Neutrophil (primary cell): Measurements from ENCODE around the gene CALN1.
"Not testable (repeated sequence)": the region's sequence is repeated elsewhere in the genome, so short reads cannot be mapped to it uniquely, and the experiment has no call there.

ENCODE experiments used
- H3K27ac ChIP-seq: fragments of 200-600 bp; sonication (generic); 2 replicates; pipeline ENCODE4 v1.5.1; 2016; ENCODE audit warnings: mild to moderate bottlenecking, moderate library complexity
- H3K27me3 ChIP-seq: fragments of 200-600 bp; sonication (generic); 2 replicates; pipeline ENCODE4 v1.6.0; 2016; ENCODE audit warnings: mild to moderate bottlenecking
- H3K36me3 ChIP-seq: fragments of 200-600 bp; sonication (generic); 2 replicates; pipeline ENCODE4 v1.5.1; 2017
- H3K4me1 ChIP-seq, 2 experiments: fragments of 200-600 bp in 1 of 2; sonication (generic) in 1 of 2; 1 replicate in 1 of 2; 2 replicates in 1 of 2; pipeline versions ENCODE4 v1.5.1 to v1.6.1; 2013 to 2016; ENCODE audit warnings: low read depth in 1 of 2, low read length in 1 of 2, mild to moderate bottlenecking in 1 of 2, moderate library complexity in 1 of 2; ENCODE audit not compliant: control insufficient read depth in 1 of 2, insufficient read depth in 1 of 2
- H3K4me3 ChIP-seq, 2 experiments: fragments of 200-600 bp in 1 of 2; sonication (generic) in 1 of 2; 1 replicate in 1 of 2; 2 replicates in 1 of 2; pipeline ENCODE4 v1.5.1; 2013 to 2016; ENCODE audit warnings: low read depth in 1 of 2, low read length in 1 of 2, mild to moderate bottlenecking in 1 of 2, moderate library complexity in 1 of 2
- H3K9me3 ChIP-seq: fragments of 200-600 bp; sonication (generic); 2 replicates; pipeline ENCODE4 v1.5.1; 2016
- TF ChIP-seq, protein P1 (sequence below): fragments of 200-600 bp; sonication (generic); IDR thresholded peaks from 2 replicates; pipeline ENCODE4 v1.5.1; 2016; ENCODE audit warnings: antibody characterized with exemption

Gene CALN1

GRCh38 chr7:71925663-71926062 is 486.5 kb downstream of the CALN1 start:
- no peak overlapping the region for H3K27ac ChIP-seq
- H3K4me3 ChIP-seq, result no peak overlapping the region
- peaks cover 4% of the 10 kb centered on the region for H3K9me3 ChIP-seq
- no peaks in the 10 kb centered on the region for H3K4me1 ChIP-seq
- no peaks in the 10 kb centered on the region for H3K36me3 ChIP-seq
- TF ChIP-seq, protein P1, sequence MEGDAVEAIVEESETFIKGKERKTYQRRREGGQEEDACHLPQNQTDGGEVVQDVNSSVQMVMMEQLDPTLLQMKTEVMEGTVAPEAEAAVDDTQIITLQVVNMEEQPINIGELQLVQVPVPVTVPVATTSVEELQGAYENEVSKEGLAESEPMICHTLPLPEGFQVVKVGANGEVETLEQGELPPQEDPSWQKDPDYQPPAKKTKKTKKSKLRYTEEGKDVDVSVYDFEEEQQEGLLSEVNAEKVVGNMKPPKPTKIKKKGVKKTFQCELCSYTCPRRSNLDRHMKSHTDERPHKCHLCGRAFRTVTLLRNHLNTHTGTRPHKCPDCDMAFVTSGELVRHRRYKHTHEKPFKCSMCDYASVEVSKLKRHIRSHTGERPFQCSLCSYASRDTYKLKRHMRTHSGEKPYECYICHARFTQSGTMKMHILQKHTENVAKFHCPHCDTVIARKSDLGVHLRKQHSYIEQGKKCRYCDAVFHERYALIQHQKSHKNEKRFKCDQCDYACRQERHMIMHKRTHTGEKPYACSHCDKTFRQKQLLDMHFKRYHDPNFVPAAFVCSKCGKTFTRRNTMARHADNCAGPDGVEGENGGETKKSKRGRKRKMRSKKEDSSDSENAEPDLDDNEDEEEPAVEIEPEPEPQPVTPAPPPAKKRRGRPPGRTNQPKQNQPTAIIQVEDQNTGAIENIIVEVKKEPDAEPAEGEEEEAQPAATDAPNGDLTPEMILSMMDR, result no peak
- H3K27me3 ChIP-seq, result no peaks in the 10 kb centered on the region

- H3K4me1 ChIP-seq, H3K4me3 ChIP-seq, H3K9me3 ChIP-seq, H3K36me3 ChIP-seq, H3K27ac ChIP-seq, H3K27me3 ChIP-seq: not testable (repeated sequence)
Measured at GRCh38 chr7:71914204-71914603, 497.9 kb downstream of the CALN1 start.

GRCh38 chr7:71912476-71912875 is 499.7 kb downstream of the CALN1 start:
- Histone ChIP-seq H3K4me1 (no peaks in the 10 kb centered on the region), H3K4me3 (no peak overlapping the region), H3K36me3 (no peaks in the 10 kb centered on the region), H3K9me3 (no peaks in the 10 kb centered on the region), H3K27ac (no peak overlapping the region), H3K27me3 (no peaks in the 10 kb centered on the region)
- TF ChIP-seq, protein P1, result no peak

DNA sequence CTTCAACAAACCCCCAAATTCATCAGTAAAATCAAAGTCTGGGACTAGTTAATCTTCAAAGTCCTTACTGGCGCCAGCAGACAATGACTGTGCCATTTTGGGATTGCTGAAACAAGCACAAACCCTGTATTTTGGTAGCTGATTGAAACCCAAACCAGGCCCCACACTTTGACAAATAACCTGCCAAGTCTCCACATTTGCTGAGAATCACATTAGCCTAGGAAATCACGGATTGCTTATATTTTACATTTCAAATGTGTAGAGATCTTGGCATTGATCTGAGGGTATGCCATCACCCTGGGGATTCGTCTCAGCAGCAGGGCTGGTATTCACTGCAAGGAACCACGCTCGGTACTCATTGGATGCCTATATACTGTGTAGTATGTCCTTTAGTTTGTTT is 501.1 kb downstream of the CALN1 start:
- TF ChIP-seq, protein P1, result no peak
- H3K27me3 ChIP-seq, result no peaks in the 10 kb centered on the region
- no peaks in the 10 kb centered on the region for H3K4me1 ChIP-seq
- H3K9me3 ChIP-seq, result no peaks in the 10 kb centered on the region
- H3K27ac ChIP-seq, result no peak overlapping the region
- H3K4me3 ChIP-seq, result no peak overlapping the region
- no peaks in the 10 kb centered on the region for H3K36me3 ChIP-seq

GRCh38 chr7:71905821-71906220 is 506.3 kb downstream of the CALN1 start:
- Histone ChIP-seq H3K27me3 (no peaks in the 10 kb centered on the region), H3K36me3 (no peaks in the 10 kb centered on the region)
- TF ChIP-seq, protein P1, result no peak

DNA sequence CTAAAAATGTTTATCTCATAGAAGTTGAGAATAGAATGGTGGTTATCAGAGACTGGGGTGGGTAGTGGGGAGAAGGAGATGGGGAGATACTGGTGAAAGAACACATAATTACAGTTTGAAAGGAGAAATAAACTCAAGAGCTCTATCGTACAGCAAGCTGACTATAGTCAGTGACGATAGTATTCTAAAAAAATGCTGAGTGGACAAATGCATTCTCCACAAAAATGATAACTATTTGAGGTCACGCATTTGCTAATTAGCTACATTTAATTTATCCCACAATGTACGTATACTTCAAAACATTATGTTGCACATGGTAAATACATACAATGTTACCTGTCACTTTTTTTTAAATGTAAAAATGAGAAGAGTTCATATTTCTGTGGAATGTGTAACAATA is 507.7 kb downstream of the CALN1 start:
- Histone ChIP-seq H3K27me3 (no peaks in the 10 kb centered on the region), H3K9me3 (no peaks in the 10 kb centered on the region), H3K4me3 (no peak overlapping the region), H3K36me3 (no peaks in the 10 kb centered on the region), H3K4me1 (peaks cover 7% of the 10 kb centered on the region in 2 experiments), H3K27ac (no peak overlapping the region)
- TF ChIP-seq, protein P1, result no peak

More at GRCh38 chr7:71905821-71906220, 506.3 kb downstream of the CALN1 start:
- H3K27ac ChIP-seq, result no peak overlapping the region
- no peak overlapping the region for H3K4me3 ChIP-seq
- peaks cover under 1 to 2% of the 10 kb centered on the region in 2 experiments for H3K4me1 ChIP-seq
- H3K9me3 ChIP-seq, result no peaks in the 10 kb centered on the region
